Cortex of kidney (tissue), 1 donor: ENCODE data around the gene LHFPL2.

Source experiments
- DNase-seq: peaks from one replicate; lab custom pipeline; 2025; lab: John Stamatoyannopoulos, UW

Gene LHFPL2

GRCh38 chr5:78570646-78571045 is 77.9 kb downstream of the LHFPL2 start:
- DNase-seq, result no peak

DNA sequence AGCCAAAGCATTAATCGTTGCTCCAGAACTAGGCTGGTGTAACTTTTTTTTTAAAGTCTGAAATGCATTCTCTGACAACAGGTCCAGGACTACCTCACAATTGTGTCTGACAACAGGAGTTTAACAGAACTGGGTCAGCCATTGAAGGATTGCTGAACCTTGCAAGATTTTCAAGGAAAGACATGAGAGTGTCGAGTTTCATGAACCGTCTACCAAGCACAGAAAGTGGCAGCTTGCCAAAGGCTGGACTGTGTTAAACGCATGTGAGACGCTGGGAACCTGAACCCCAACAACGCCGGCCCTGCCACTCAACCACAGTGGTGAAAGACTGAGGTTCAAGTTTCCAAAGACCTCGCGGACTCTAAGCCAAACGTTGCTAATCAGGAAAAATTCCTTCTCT is 79.1 kb downstream of the LHFPL2 start:
- no peak for DNase-seq

DNA sequence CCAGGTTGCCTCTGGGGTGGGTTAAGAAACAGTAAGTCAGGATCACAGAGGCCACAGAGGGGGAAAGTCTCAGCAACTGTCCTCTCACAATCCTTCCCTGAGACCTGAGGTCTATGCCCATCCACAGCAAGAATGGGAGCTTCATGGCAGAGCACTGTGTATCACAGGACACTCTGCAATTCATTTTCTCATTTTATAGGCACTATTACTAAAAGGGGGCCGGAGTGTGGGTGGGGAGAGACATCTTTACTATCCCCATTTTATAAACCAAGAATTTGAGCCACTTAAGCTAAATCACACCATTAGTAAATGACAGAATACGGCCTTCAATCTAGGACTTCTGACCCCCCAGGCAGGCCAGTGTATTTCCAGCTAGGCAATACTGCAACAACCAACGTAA is 79.9 kb downstream of the LHFPL2 start:
- DNase-seq, result no peak

GRCh38 chr5:78568212-78568611 is 80.4 kb downstream of the LHFPL2 start:
- DNase-seq, result no peak

- DNase-seq, result no peak
Measured at GRCh38 chr5:78567617-78568016, 81.0 kb downstream of the LHFPL2 start.

- DNase-seq, result no peak
Measured at GRCh38 chr5:78566747-78567425, 81.7 kb downstream of the LHFPL2 start.

DNA sequence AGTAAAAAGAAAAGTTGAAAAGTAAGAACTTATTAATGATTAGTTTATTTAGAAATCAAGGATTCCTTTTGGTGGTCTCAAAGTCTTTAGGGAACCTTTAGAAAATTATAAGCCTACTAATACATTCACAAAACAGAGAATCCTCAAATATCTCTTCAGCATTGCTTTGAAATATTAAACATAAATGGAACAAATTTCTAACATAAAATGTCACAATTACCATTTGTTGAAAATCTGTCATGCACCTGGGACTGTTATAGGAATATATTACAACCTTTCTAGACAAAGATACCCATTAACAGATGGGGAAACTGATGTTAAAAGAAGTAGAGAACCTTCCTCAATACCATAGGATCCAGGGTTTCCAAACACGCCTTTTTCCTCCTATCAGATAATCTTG is 83.2 kb downstream of the LHFPL2 start:
- no peak for DNase-seq

DNA sequence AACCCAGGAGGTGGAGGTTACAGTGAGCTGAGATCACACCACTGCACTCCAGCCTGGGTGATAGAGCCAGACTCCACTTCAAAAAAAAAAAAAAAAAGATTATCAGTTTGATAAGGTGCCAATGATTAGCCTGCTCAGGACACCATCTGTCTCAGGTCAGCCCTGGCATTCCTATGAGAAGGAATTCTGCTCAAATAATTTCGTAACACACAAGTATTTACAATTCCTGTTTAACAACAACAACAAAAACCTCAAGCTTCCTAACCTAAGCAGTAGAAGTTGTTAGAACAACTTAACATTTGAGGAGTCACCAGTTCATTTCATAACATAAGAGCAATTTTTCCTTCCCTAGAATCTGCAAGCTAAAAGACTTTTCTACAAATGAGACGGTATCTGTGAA is 85.0 kb downstream of the LHFPL2 start:
- DNase-seq, result no peak

DNA sequence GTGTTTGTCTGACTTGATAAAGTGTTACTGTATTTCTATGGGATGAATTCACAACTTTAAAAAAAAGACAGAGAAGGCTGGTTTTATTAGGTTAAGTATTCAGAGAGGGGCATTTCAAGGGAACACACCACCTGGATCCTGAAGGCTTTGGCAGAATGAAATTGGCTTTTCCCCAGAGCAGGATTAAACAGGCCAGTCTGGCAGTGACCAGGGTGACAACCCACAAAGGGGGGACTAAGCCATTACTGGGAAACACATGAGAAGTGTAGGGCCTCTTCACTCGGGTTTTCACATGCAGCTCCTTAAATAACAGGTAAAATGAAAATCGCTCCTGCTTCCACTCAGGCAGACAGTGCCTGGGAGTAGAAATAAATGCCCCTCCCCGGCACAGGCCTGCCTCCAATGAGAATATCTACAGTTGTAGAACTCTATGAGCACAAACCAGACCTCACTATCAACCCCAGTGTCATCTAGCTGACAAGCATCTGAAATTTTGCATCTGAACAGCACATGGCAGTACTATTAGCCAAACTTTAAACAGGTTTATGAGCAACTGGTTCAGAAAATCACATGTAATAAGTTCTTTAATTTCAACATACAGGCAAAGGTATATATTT is 85.8 kb downstream of the LHFPL2 start:
- no peak for DNase-seq

DNA sequence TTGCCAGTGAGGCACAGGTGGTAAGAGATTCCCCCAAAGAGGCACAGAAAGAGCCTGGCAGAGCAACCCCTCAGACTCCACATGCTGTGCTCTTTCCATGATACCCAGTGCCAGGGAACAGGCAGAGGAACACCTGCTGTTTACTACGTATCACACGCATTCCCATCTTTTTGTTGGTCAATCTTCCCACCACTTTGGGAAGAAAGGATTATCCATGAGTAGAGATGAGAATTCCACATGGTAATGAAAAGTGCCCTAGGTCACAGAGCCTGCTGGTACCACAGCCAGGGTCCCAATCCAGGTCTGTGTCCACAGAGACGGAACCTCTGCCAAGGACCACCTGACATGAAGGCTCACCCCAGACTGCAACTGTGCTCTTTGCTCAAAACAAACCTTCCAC is 86.6 kb downstream of the LHFPL2 start:
- no peak for DNase-seq

- no peak for DNase-seq
Measured at GRCh38 chr5:78561261-78561660, 87.3 kb downstream of the LHFPL2 start.

DNA sequence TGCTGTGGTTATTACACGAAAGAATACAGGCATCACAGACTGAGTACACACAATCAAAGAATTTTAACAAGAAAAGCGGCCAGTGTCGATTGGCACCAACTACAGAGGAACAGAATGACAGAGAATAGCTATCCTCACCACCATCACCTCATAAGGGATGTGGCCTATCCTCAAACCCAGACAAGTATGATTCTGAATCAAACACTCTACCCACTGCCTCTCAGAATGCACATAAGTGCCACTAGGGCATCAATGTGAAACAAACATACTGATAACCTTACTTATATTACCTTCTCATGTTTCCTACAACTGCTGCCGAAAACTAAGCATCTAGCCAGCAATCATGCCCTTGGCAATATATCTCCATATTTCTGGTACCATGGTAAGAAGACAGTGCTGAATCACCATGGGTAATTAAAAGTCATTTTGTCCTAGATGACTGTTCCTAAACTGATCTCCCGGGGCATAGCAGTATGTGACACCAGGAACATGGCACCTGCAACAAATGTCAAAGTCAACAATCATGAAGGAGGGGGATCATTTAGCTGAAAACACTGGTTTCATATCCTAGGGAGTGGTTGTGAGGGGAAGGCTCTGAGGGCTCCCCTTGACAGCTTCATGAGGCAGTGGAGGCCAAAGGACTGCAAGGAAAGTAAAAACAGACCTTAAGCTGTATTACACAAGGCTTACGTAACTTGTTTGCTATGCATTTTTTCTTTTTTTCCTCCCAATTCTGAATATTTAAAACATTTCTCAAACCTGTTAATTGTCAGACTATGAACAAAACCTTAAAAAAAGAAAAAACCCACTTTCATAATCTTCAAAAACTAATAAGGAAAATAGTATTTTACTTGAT is 88.3 kb downstream of the LHFPL2 start:
- DNase-seq, result no peak

DNA sequence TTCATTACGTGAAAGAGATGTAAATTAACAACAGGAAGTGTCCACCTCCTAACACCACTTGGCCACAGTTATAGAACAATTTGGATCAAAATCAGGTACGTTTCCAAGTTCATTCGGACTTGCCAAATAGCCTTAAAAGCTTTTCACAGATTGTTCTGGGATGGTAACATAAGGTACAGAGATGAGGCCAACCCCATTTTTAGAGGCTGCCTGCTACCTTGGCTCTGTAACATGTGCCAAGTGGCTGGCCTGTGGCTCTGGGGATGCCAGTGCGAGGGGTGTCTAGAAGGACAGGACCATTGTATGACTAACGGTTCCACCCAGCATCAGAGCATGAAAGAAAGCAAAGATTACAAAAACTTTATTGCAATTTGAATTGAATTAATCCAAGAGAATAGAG is 91.0 kb downstream of the LHFPL2 start:
- no peak for DNase-seq

DNA sequence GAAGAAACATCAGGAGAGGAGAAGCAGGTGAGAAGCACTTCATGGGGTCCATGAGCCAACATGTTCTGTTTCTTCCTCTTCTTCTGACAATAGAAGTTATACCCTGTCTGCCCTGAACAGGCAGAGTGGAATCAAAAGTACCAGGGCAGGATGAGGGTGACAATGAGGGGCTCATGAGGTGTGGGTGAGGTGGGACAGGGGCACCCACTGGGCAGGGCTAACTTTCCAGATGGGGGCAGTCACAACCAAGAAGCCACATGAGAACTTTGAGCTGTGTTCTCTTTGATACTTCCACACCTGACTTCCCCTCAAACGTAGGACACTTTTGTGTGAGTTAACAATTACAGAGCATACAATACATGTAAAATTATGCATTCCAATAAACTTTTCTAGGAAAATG is 92.7 kb downstream of the LHFPL2 start:
- DNase-seq, result no peak

DNA sequence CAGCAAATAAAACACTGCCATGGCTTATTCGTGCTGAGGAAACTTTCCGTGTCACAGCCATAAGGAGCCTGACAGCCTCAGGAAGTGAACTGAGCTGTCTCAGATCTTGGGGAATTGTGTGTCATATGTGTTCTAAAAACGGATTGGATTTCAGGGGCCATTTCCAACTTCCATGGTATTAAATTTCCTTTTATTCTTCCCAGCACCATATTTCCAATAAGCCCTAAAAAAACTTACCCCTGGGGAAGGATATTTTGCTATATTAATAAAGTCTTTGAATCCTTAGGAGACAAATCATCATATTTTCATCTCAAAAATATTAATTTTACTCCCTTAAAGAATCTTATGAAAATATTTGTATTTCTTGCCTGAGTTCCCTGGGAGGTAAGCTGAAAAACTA is 93.9 kb downstream of the LHFPL2 start:
- no peak for DNase-seq

DNA sequence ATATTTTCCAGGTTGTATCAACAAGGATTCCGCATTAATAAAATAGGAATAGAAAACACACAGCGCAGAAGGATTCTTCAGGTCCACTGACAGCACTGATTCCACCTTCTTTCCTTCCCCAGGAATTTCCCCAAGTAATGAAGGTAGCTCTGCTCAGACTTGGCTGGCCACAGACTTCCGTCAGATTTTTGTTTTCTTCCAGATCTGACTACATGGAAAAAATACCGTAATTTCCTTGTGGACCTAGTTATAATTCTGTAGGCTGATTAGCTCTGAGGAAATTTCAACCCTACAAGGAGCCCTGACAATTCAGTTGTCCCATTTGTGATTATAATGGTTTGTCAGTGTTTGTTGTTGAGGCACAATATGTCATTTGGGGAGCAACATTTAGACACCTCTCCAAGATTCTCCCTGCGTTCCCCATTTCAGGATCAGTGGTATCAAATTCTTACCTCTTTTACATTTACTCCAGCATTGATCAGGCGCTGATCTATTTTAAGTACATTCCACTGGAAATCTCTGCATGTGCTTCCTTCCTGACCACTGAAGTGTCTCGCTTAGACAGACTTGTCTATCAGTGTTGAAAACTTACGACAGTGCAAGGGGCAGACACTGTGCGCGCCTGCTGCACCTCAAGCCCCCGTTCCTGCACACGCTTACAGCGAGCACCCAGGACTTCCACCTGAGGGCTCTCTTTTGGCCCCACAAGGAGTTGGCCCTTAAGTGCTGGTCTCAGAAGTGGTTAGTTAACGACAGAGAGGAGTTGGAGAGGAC is 94.8 kb downstream of the LHFPL2 start:
- DNase-seq, result no peak

DNA sequence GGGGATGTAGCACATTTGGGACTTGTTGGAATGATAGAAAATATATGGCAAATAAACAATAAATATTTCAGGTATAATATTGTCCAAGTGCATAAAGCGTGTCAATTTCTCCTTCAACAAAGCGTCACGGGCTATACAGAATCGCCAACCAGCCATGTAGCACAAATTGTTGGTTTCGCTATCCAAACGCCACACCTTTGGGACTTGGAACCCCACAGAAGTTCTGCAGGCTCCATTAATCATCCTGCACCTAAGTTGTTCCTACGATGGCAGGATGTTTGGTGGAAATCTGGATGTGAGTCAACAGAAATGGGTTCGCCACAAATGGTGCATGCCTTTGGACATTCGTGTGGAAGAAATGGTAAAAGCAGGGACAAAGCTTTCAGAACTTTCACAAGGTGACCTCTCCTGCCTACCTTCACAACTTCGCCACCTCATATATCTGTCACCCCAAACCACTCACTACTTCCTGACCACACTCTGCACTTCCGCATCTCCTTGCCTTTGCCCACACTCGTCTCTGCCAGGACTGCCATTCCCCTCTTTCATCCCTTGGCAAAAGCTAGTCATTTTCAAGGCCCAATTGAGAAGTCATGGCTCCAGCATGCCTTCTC is 95.7 kb downstream of the LHFPL2 start:
- no peak for DNase-seq

DNA sequence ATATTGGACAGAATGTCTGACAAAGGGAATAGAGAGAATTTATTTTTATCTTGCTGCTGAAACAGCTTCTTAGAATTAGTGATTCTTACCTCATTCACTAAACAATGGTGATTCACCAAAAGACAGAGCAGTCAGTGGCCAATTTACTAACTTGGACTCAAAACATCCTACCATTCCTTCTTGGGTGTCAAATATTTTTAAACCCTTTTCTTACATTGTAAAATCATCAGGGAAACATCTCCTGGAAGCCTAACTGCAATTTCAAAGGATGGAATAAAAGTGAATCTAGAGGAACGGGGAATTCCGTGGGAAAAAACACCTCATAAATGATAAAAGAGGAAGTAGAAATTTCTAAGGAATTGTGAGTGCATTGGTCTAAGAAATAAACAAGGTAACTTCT is 97.7 kb downstream of the LHFPL2 start:
- no peak for DNase-seq

DNA sequence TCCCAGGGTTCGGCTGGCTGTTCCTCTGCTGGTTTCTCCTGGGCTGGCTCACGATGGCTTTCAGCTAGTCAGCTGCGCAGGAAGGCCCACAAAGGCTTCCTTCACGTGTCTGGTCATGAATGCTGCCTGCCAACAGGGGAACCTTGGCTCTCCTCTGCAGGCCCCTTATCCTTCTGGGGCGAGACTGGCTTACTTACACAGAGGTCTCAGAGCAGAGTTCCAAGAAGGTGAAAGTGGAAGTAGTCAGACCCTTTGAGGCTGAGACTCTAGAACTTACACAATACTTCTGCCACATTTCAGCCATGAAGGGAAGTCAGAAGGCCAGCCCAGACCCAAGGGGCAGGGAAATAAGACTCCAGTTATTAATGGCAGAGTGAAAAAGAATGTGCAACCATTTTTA is 99.5 kb downstream of the LHFPL2 start:
- no peak for DNase-seq

- no peak for DNase-seq
Measured at GRCh38 chr5:78547731-78548615, 100.6 kb downstream of the LHFPL2 start.

GRCh38 chr5:78547183-78547582 is 101.4 kb downstream of the LHFPL2 start:
- DNase-seq, result no peak
